IPS DF 6.9 (cell line): ENCODE measurements around the gene RPS19.

ENCODE experiments used
- DNase-seq: peaks from one replicate; pipeline ENCODE4 v3.0.0-alpha.2; 2013; ENCODE audit warnings: low read depth, low spot score
- H3K27ac ChIP-seq: one replicate; pipeline ENCODE4 v1.5.1; 2013; ENCODE audit warnings: low read length, control low read depth
- H3K27me3 ChIP-seq: 2 replicates; pipeline ENCODE4 v1.6.1; 2013; ENCODE audit warnings: mild to moderate bottlenecking, low read length; ENCODE audit not compliant: control insufficient read depth, insufficient read depth
- H3K36me3 ChIP-seq: 2 replicates; pipeline ENCODE4 v1.6.1; 2013; ENCODE audit warnings: low read length; ENCODE audit not compliant: control insufficient read depth, insufficient read depth
- H3K4me1 ChIP-seq: 2 replicates; pipeline ENCODE4 v1.6.1; 2013; ENCODE audit warnings: low read length; ENCODE audit not compliant: control insufficient read depth, insufficient read depth
- H3K4me3 ChIP-seq: 2 replicates; pipeline ENCODE4 v1.5.1; 2013; ENCODE audit warnings: mild to moderate bottlenecking, low read length
- H3K9me3 ChIP-seq: 2 replicates; pipeline ENCODE4 v1.6.1; 2013; ENCODE audit warnings: low read length, inconsistent platforms; ENCODE audit not compliant: control insufficient read depth, insufficient read depth
- WGBS: extraction: QIAGEN DNeasy Blood & Tissue Kit; methylation state at CpG from one replicate; pipeline ENCODE4 v1.1.7; 2013; ENCODE audit warnings: mixed read lengths, missing lambda C conversion rate; ENCODE audit not compliant: insufficient read length, insufficient coverage; 5-methylcytosine and 5-hydroxymethylcytosine counted together

The RPS19 gene

GRCh38 chr19:41859618-41860418, at the start of gene RPS19:
TSS of gene RPS19 (plus strand) at chr19:41860255. CDS start at chr19:41860775, 520 bp downstream.
- peak; percentile 98 for DNase-seq
- no CpG with 5 or more reads among the region's 76 CpGs for WGBS
- H3K27me3 ChIP-seq, result no peaks in the 10 kb centered on the region

GRCh38 chr19:41810301-41810700, 49.8 kb upstream of the RPS19 start:
- H3K4me1 ChIP-seq, result no peaks in the 10 kb centered on the region
- no CpG with 5 or more reads among the region's 4 CpGs for WGBS
- H3K27ac ChIP-seq, result no peak overlapping the region
- H3K27me3 ChIP-seq, result no peaks in the 10 kb centered on the region
- DNase-seq, result no peak
- H3K36me3 ChIP-seq, result no peaks in the 10 kb centered on the region
- no peak overlapping the region for H3K4me3 ChIP-seq
- H3K9me3 ChIP-seq, result no peaks in the 10 kb centered on the region

More at GRCh38 chr19:41859618-41860418, at the start of gene RPS19:
- peaks cover 33% of the 10 kb centered on the region for H3K36me3 ChIP-seq
- no peak within 1 kb of the TSS for H3K27ac ChIP-seq
- peak within 1 kb of the TSS; percentile 92 for H3K4me3 ChIP-seq
- peaks cover 2% of the 10 kb centered on the region; the same call in 1 of the 2 replicates for H3K4me1 ChIP-seq
- H3K9me3 ChIP-seq, result no peaks in the 10 kb centered on the region

GRCh38 chr19:41811036-41811435, 49.0 kb upstream of the RPS19 start:
- Histone ChIP-seq H3K9me3 (no peaks in the 10 kb centered on the region), H3K4me3 (no peak overlapping the region), H3K27me3 (no peaks in the 10 kb centered on the region), H3K4me1 (no peaks in the 10 kb centered on the region), H3K27ac (no peak overlapping the region), H3K36me3 (no peaks in the 10 kb centered on the region)
- DNase-seq, result no peak
- WGBS, result no CpG with 5 or more reads among the region's 3 CpGs

GRCh38 chr19:41811981-41812380, 48.1 kb upstream of the RPS19 start:
- WGBS, result no CpG with 5 or more reads among the region's 3 CpGs
- H3K36me3 ChIP-seq, result no peaks in the 10 kb centered on the region
- no peaks in the 10 kb centered on the region for H3K4me1 ChIP-seq
- H3K27me3 ChIP-seq, result no peaks in the 10 kb centered on the region
- no peak overlapping the region for H3K27ac ChIP-seq
- no peaks in the 10 kb centered on the region for H3K9me3 ChIP-seq
- no peak overlapping the region for H3K4me3 ChIP-seq
- DNase-seq, result no peak

- no peak for DNase-seq
- no peaks in the 10 kb centered on the region for H3K27me3 ChIP-seq
- no peaks in the 10 kb centered on the region for H3K36me3 ChIP-seq
- no peak overlapping the region for H3K27ac ChIP-seq
- H3K4me1 ChIP-seq, result no peaks in the 10 kb centered on the region
- H3K9me3 ChIP-seq, result no peaks in the 10 kb centered on the region
- H3K4me3 ChIP-seq, result no peak overlapping the region
- WGBS, result no CpG with 5 or more reads among the region's 4 CpGs
Measured at GRCh38 chr19:41813911-41814310, 46.1 kb upstream of the RPS19 start.

GRCh38 chr19:41815301-41815700, 44.8 kb upstream of the RPS19 start:
- H3K4me1 ChIP-seq, result no peaks in the 10 kb centered on the region
- no peaks in the 10 kb centered on the region for H3K36me3 ChIP-seq
- no CpG with 5 or more reads among the region's 4 CpGs for WGBS
- no peaks in the 10 kb centered on the region for H3K9me3 ChIP-seq
- no peak overlapping the region for H3K27ac ChIP-seq
- no peak overlapping the region for H3K4me3 ChIP-seq
- DNase-seq, result no peak
- H3K27me3 ChIP-seq, result no peaks in the 10 kb centered on the region

- Histone ChIP-seq H3K36me3 (no peaks in the 10 kb centered on the region), H3K9me3 (no peaks in the 10 kb centered on the region), H3K27me3 (no peaks in the 10 kb centered on the region), H3K27ac (no peak overlapping the region), H3K4me1 (no peaks in the 10 kb centered on the region), H3K4me3 (no peak overlapping the region)
- DNase-seq, result no peak
- WGBS, result no CpG with 5 or more reads among the region's 2 CpGs
Measured at GRCh38 chr19:41816761-41817160, 43.3 kb upstream of the RPS19 start.

GRCh38 chr19:41821003-41821735, 38.9 kb upstream of the RPS19 start:
- no peaks in the 10 kb centered on the region for H3K4me1 ChIP-seq
- H3K9me3 ChIP-seq, result no peaks in the 10 kb centered on the region
- H3K36me3 ChIP-seq, result no peaks in the 10 kb centered on the region
- H3K27me3 ChIP-seq, result no peaks in the 10 kb centered on the region
- peak; percentile 41 for DNase-seq
- H3K27ac ChIP-seq, result no peak overlapping the region
- no peak overlapping the region for H3K4me3 ChIP-seq
- WGBS, result no CpG with 5 or more reads among the region's 12 CpGs

GRCh38 chr19:41837981-41838708, 21.9 kb upstream of the RPS19 start:
- Histone ChIP-seq H3K4me1 (no peaks in the 10 kb centered on the region), H3K4me3 (no peak overlapping the region), H3K9me3 (no peaks in the 10 kb centered on the region), H3K27ac (no peak overlapping the region), H3K36me3 (no peaks in the 10 kb centered on the region), H3K27me3 (no peaks in the 10 kb centered on the region)
- DNase-seq, result no peak
- no CpG with 5 or more reads among the region's 13 CpGs for WGBS

GRCh38 chr19:41839211-41839610, 20.8 kb upstream of the RPS19 start:
- DNase-seq, result no peak
- no peaks in the 10 kb centered on the region for H3K4me1 ChIP-seq
- no CpG with 5 or more reads among the region's 2 CpGs for WGBS
- no peak overlapping the region for H3K27ac ChIP-seq
- no peaks in the 10 kb centered on the region for H3K9me3 ChIP-seq
- H3K4me3 ChIP-seq, result no peak overlapping the region
- no peaks in the 10 kb centered on the region for H3K36me3 ChIP-seq
- H3K27me3 ChIP-seq, result no peaks in the 10 kb centered on the region
